NCI-H2107 (cell line): Measurements from ENCODE around the gene CYB5B.

Experiments
- DNase-seq: peaks from one replicate; lab custom pipeline; 2025; lab: John Stamatoyannopoulos, UW

Gene CYB5B

GRCh38 chr16:69486272-69486671 lies 61.9 kb downstream of the CYB5B start:
- DNase-seq = no peak

GRCh38 chr16:69486724-69487123 lies 62.3 kb downstream of the CYB5B start:
- DNase-seq = no peak

GRCh38 chr16:69490707-69491324 lies 66.4 kb downstream of the CYB5B start:
- DNase-seq = no peak

GRCh38 chr16:69494991-69495392 lies 70.6 kb downstream of the CYB5B start:
- DNase-seq = no peak

DNA sequence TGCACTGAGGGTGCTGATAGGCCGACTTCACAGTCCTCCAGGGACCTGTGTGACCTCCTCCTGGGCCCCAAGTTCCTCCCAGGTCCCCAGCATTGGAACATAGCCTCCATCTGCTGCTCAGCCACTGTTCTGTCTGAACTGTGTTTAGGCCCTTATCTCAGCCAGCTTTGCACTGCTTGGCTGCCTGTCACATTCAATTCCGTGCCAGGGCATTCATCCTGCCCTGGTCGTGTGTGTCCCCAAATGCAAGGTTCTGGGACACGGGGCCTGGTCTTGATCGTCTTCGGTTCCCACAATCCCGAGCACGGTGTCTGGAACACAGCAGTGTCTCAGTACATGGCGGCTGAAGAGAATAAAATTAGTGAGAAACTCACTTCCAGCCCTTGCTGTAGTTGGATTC lies 71.4 kb downstream of the CYB5B start:
- DNase-seq = no peak

DNA sequence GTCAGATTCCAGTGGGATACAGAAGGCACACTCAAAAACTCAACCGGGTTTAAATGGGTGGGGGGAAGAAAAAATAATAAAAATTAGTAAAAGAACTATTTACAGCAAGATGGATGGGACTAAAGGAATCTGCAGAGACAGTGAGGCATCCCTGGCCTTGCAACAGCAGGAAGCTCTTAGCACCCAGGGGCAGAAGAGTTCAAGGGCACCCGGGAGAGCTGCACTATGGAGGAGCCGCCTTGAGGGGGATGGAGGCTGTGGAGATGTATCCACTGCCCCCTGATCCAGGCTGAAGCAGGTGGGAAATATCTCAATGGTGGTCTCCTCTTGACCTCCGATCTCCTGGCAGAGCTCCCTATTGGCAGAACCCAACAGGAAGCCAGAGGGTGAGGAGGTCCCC lies 72.0 kb downstream of the CYB5B start:
- no peak for DNase-seq

DNA sequence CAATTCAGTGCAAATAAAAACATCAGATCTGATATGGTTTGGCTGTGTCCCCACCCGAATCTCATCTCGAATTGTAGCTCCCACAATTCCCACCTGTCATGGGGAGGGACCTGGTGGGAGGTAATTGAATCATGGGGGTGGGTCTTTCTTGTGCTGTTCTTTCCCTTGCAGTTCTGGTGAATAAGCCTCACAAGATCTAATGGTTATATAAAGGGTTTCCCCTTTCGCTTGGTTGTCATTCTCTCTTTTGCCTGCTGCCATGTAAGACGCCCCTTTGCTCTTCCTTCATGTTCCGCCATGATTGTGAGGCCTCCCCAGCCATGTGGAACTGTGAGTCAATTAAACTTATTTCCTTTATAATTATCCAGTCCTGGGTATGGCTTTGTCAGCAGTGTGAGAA lies 72.5 kb downstream of the CYB5B start:
- no peak for DNase-seq

GRCh38 chr16:69497876-69498596 lies 73.6 kb downstream of the CYB5B start:
- DNase-seq = no peak

DNA sequence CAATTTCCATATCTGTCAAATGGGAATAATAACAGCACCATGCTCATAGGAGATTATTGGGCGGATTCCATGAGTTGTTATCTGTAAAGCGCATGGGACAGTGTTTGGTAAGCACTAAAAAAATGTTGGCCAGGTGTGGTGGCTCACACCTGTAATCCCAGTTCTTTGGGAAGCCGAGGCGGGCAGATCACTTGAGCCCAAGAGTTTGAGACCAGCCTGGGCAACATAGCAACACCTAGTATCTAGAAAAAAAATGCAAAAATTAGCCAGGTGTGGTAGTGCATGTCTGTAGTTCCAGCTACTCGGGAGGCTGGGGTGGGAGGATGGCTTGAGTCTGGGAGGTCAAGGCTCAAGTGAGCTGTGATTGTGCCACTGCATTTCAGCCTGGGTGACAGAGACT lies 74.5 kb downstream of the CYB5B start:
- DNase-seq = no peak

- no peak for DNase-seq
Observed at GRCh38 chr16:69499541-69500230, 75.3 kb downstream of the CYB5B start.

- DNase-seq = no peak
Observed at GRCh38 chr16:69500496-69500895, 76.1 kb downstream of the CYB5B start.

DNA sequence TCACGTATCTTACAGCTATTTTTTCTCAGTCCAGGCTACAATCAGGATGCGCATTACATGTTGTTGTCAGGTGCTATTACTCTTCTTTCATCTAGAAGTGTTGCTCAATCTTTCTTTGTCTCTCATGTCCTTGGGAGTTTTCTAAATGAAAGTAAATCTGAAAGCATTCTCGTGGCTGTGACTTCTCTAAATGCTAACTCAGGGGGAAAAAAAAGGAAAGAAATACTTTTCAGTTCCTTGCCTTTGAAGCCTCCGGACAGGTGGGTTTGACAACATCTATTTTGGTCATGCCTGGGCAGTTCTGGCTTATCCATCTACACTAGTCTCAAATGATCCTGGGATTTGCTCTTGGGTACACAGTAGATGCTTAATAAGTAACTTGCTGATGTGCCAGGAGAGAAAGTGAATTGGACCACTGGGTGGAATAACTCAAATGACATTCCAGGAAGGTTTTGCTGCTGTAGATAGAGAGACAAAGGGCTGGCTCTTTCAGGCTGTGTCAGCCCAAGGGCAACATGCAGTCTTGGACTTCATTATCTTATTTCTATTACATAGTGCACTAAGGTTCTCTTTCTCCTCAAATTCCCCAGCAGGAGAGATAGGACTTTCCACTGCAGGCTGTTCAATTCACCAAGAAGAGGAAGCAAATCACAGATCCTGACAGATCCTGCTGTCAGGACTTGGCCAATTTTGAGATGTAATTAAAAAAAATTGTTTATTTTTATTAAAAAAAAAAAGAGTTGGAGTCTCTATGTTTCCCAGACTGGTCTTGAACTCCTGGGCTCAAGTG lies 77.7 kb downstream of the CYB5B start:
- no peak for DNase-seq

- DNase-seq = no peak
Observed at GRCh38 chr16:69503244-69503643, 78.8 kb downstream of the CYB5B start.

GRCh38 chr16:69508033-69508755 lies 83.8 kb downstream of the CYB5B start:
- no peak for DNase-seq

DNA sequence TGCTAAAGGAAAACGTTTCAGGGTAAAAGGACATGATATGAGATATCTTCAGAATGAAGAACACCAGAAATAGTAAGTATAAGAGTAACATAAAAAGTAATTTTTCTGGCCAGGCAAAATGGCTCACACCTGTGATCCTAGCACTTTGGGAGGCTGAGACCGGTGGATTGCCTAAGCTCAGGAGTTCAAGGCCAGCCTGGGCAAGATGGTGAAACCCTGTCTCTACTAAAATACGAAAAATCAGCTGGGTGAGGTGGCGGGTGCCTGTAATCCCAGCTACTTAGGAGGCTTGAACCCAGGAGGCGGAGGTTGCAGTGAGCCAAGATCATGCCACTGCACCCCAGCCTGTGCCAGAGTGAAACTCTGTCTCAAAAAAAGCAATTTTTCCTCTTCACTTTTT lies 84.7 kb downstream of the CYB5B start:
- no peak for DNase-seq

GRCh38 chr16:69511651-69512050 lies 87.2 kb downstream of the CYB5B start:
- no peak for DNase-seq

DNA sequence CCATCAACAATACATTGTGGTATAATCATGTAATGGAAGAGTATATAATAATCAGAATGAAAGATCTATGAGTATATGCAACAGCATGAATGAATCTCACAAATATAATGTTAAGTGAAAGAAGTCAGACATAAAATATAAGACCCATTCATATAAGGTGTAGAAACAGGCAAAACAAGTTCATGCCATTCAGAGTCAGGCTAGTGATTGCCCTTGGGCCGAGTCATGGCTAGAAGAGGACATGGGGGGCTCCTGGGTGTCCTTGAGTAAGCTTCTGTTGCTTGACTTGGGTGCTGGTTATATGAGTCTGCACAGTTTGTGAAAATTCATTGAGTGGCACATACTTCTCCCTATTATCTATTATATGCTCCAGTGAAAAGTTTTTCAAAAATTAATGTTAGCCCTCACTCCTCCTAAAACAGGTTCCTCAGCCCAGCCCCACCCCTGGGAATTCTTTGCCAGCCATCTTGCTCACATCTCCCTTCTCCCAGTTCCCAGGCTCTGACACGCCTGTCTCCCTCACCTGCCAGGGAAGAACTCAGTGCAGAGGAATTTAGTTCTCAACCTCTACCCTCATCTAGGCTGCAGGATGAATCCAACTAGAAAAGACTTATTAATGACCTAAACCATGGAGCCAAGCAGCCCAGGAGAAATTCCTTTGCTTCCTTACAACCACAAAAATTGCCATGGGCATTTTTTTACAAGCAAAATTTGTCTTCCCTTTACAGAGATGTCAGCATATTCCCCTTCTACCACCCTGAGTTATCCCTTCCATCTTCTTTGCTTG lies 89.0 kb downstream of the CYB5B start:
- DNase-seq = no peak

- DNase-seq = no peak
Observed at GRCh38 chr16:69514356-69514755, 89.9 kb downstream of the CYB5B start.
